Activated CD4-positive, alpha-beta T cell treated with anti-CD3 and anti-CD28 coated beads for 36 hours (primary cell): Measurements from ENCODE around the gene RNF135. TPM values are rescaled to one million over a fixed set of nuclear protein-coding genes. Genes with fewer than 3 reads are reported as not detected.
"Not testable (repeated sequence)": the region's sequence is repeated elsewhere in the genome, so short reads cannot be mapped to it uniquely, and the experiment has no call there.

Experiments
- ATAC-seq: fragments of 200-7000 bp; cut with Tn5 transposase; one replicate; pipeline ENCODE4 v1.10.0; 2021; ENCODE audit warnings: mild to moderate bottlenecking, moderate library complexity
- CTCF ChIA-PET: fragments of 350-600 bp; sonication (Branson Sonifier 250); formaldehyde crosslinking; loops from one replicate; lab custom pipeline; 2021; ENCODE audit warnings: antibody characterized with exemption; lab: Charles Lee
- POLR2A ChIA-PET: fragments of 350-600 bp; sonication (Branson Sonifier 250); formaldehyde crosslinking; loops from one replicate; lab custom pipeline; 2021; ENCODE audit warnings: antibody characterized with exemption, inconsistent platforms; lab: Charles Lee
- DNase-seq: peaks from one replicate; pipeline ENCODE4 v3.0.0-alpha.2; 2020
- H3K27ac Mint-ChIP-seq: one replicate; pipeline ENCODE4 v1.8.0; 2021; ENCODE audit warnings: mixed read lengths
- H3K27me3 Mint-ChIP-seq: one replicate; pipeline ENCODE4 v1.8.0; 2021; ENCODE audit warnings: mixed read lengths
- H3K36me3 Mint-ChIP-seq: one replicate; pipeline ENCODE4 v1.8.0; 2021; ENCODE audit warnings: low read depth, mixed read lengths
- H3K4me1 Mint-ChIP-seq: one replicate; pipeline ENCODE4 v1.8.0; 2021; ENCODE audit warnings: mixed read lengths
- H3K4me3 Mint-ChIP-seq: one replicate; pipeline ENCODE4 v1.8.0; 2021; ENCODE audit warnings: mild to moderate bottlenecking, moderate library complexity, mixed read lengths
- H3K9me3 Mint-ChIP-seq: one replicate; pipeline ENCODE4 v1.8.0; 2021; ENCODE audit warnings: low read depth, mixed read lengths
- intact Hi-C, 2 experiments: fragments of 100-400 bp; cut with DNase I in 1 of 2; cut with micrococcal nuclease in 1 of 2; formaldehyde crosslinking; loops; one replicate each; pipeline versions ENCODE4 v1.14.2 to v1.15.1; 2022 to 2024; cut with DNase I, micrococcal nuclease
- total RNA-seq, 2 experiments: library from RNA; stranded (reverse); gene quantifications; one replicate each; pipeline ENCODE4 v1.2.3, GENCODE V29; 2021

Gene RNF135
- total RNA-seq, 2 experiments from 2014 or later: 5.8 to 6.0 TPM

- ATAC-seq, POLR2A ChIA-PET, H3K27me3 Mint-ChIP-seq, H3K36me3 Mint-ChIP-seq, H3K4me1 Mint-ChIP-seq, intact Hi-C loops, CTCF ChIA-PET, H3K27ac Mint-ChIP-seq, H3K9me3 Mint-ChIP-seq, H3K4me3 Mint-ChIP-seq, DNase-seq: not testable (repeated sequence)
These were observed 39.3 kb upstream of the RNF135 start for GRCh38 chr17:30931582-30931981.

GRCh38 chr17:30933966-30934365, 36.9 kb upstream of the RNF135 start:
- DNase-seq: no peak
- Mint-ChIP-seq H3K36me3 (no peaks in the 10 kb centered on the region), H3K4me1 (no peaks in the 10 kb centered on the region), H3K4me3 (no peak overlapping the region), H3K27me3 (no peaks in the 10 kb centered on the region), H3K9me3 (no peaks in the 10 kb centered on the region), H3K27ac (no peak overlapping the region)
- intact Hi-C loops: no loop called here
- ChIA-PET CTCF (interaction anchor here (0.7 kb wide), 1 partner anchor 18 kb away, joined by 3 read pairs; no protein-coding TSS in a partner anchor), POLR2A (no interaction called here)
- ATAC-seq: no peak

GRCh38 chr17:30939051-30939689, 31.7 kb upstream of the RNF135 start:
- intact Hi-C loops: no loop called here
- no peak overlapping the region for H3K27ac Mint-ChIP-seq
- H3K27me3 Mint-ChIP-seq: no peaks in the 10 kb centered on the region
- ATAC-seq (peak; percentile 36), DNase-seq (peak; percentile 18)
- H3K36me3 Mint-ChIP-seq: no peaks in the 10 kb centered on the region
- H3K4me1 Mint-ChIP-seq: peaks cover 2% of the 10 kb centered on the region
- H3K9me3 Mint-ChIP-seq: no peaks in the 10 kb centered on the region
- CTCF ChIA-PET: interaction anchor here (0.9 to 1.3 kb wide), 2 partner anchors 12 to 274 kb away, joined by 3 to 4 read pairs; no protein-coding TSS in a partner anchor
- POLR2A ChIA-PET: no interaction called here
- no peak overlapping the region for H3K4me3 Mint-ChIP-seq

GRCh38 chr17:30942308-30943079, 28.3 kb upstream of the RNF135 start:
- Mint-ChIP-seq H3K36me3 (no peaks in the 10 kb centered on the region), H3K27me3 (no peaks in the 10 kb centered on the region), H3K4me3 (no peak overlapping the region), H3K4me1 (peaks cover 2% of the 10 kb centered on the region), H3K27ac (no peak overlapping the region), H3K9me3 (no peaks in the 10 kb centered on the region)
- intact Hi-C loops: no loop called here
- ChIA-PET CTCF (interaction anchor here (1.5 kb wide), 1 partner anchor 28 kb away, joined by 3 read pairs; the partner anchor contains the start of gene RNF135), POLR2A (no interaction called here)
- DNase-seq (no peak), ATAC-seq (peak; percentile 26)

- POLR2A ChIA-PET: no interaction called here
- Mint-ChIP-seq H3K9me3 (no peaks in the 10 kb centered on the region), H3K27ac (no peak overlapping the region), H3K36me3 (no peaks in the 10 kb centered on the region), H3K4me3 (no peak overlapping the region), H3K4me1 (no peaks in the 10 kb centered on the region), H3K27me3 (no peaks in the 10 kb centered on the region)
- CTCF ChIA-PET: no interaction called here
- intact Hi-C loops: no loop called here
- ATAC-seq (no peak), DNase-seq (no peak)
These were observed 23.0 kb upstream of the RNF135 start for GRCh38 chr17:30947796-30948195.

- intact Hi-C loops: no loop called here
- CTCF ChIA-PET: no interaction called here
- no peaks in the 10 kb centered on the region for H3K9me3 Mint-ChIP-seq
- no peak overlapping the region for H3K4me3 Mint-ChIP-seq
- no peaks in the 10 kb centered on the region for H3K27me3 Mint-ChIP-seq
- ATAC-seq (no peak), DNase-seq (no peak)
- POLR2A ChIA-PET: no interaction called here
- H3K27ac Mint-ChIP-seq: no peak overlapping the region
- no peaks in the 10 kb centered on the region for H3K4me1 Mint-ChIP-seq
- H3K36me3 Mint-ChIP-seq: no peaks in the 10 kb centered on the region
These were observed 20.6 kb upstream of the RNF135 start for GRCh38 chr17:30950189-30950588.

- Mint-ChIP-seq H3K27ac (no peak overlapping the region), H3K4me1 (no peaks in the 10 kb centered on the region), H3K27me3 (no peaks in the 10 kb centered on the region), H3K9me3 (no peaks in the 10 kb centered on the region), H3K36me3 (no peaks in the 10 kb centered on the region), H3K4me3 (no peak overlapping the region)
- intact Hi-C loops: no loop called here
- DNase-seq (no peak), ATAC-seq (no peak)
- ChIA-PET POLR2A (no interaction called here), CTCF (no interaction called here)
These were observed 20.0 kb upstream of the RNF135 start for GRCh38 chr17:30950669-30951399.

- CTCF ChIA-PET: interaction anchor here (1.0 kb wide), 1 partner anchor 26 kb away, joined by 3 read pairs; no protein-coding TSS in a partner anchor
- Mint-ChIP-seq H3K4me1 (no peaks in the 10 kb centered on the region), H3K27me3 (no peaks in the 10 kb centered on the region), H3K27ac (no peak overlapping the region), H3K4me3 (no peak overlapping the region), H3K9me3 (no peaks in the 10 kb centered on the region), H3K36me3 (no peaks in the 10 kb centered on the region)
- POLR2A ChIA-PET: no interaction called here
- no peak for ATAC-seq
- DNase-seq: no peak
- intact Hi-C loops: no loop called here
These were observed 18.0 kb upstream of the RNF135 start for GRCh38 chr17:30952638-30953393.

- H3K4me1 Mint-ChIP-seq: no peaks in the 10 kb centered on the region
- H3K4me3 Mint-ChIP-seq: no peak overlapping the region
- ChIA-PET CTCF (interaction anchor here (0.6 kb wide), 1 partner anchor 128 kb away, joined by 3 read pairs; no protein-coding TSS in a partner anchor), POLR2A (no interaction called here)
- intact Hi-C loops: no loop called here
- DNase-seq: no peak
- H3K27ac Mint-ChIP-seq: no peak overlapping the region
- H3K36me3 Mint-ChIP-seq: no peaks in the 10 kb centered on the region
- no peaks in the 10 kb centered on the region for H3K27me3 Mint-ChIP-seq
- no peaks in the 10 kb centered on the region for H3K9me3 Mint-ChIP-seq
- no peak for ATAC-seq
These were observed 16.6 kb upstream of the RNF135 start for GRCh38 chr17:30954046-30954830.

- ChIA-PET CTCF (no interaction called here), POLR2A (interaction anchor here (0.6 kb wide), 1 partner anchor 188 kb away, joined by 5 read pairs; no protein-coding TSS in a partner anchor)
- no peaks in the 10 kb centered on the region for H3K27me3 Mint-ChIP-seq
- ATAC-seq (no peak), DNase-seq (no peak)
- peaks cover 6% of the 10 kb centered on the region for H3K4me1 Mint-ChIP-seq
- H3K4me3 Mint-ChIP-seq: no peak overlapping the region
- H3K27ac Mint-ChIP-seq: no peak overlapping the region
- no peaks in the 10 kb centered on the region for H3K9me3 Mint-ChIP-seq
- intact Hi-C loops: no loop called here
- no peaks in the 10 kb centered on the region for H3K36me3 Mint-ChIP-seq
These were observed 14.0 kb upstream of the RNF135 start for GRCh38 chr17:30956764-30957374.
